Esophagus squamous epithelium (tissue), 4 donors: ENCODE data around the gene NAGS.

ENCODE experiments used
- CTCF ChIP-seq, 6 experiments: fragments of 450-650 bp in 4 of 6; fragments of 200-600 bp in 2 of 6; sonication (generic) in 2 of 6; IDR thresholded peaks; one replicate each; pipeline ENCODE4 v1.5.1; 2016 to 2019; ENCODE audit warnings: antibody characterized with exemption in 6 of 6, mild to moderate bottlenecking in 4 of 6, moderate library complexity in 4 of 6
- POLR2A ChIP-seq, 4 donors: fragments of 450-650 bp; IDR thresholded peaks; one replicate each; pipeline ENCODE4 v1.6.1; 2017; ENCODE audit warnings: antibody characterized with exemption in 4 of 4, mild to moderate bottlenecking in 4 of 4, moderate library complexity in 3 of 4

DNA sequence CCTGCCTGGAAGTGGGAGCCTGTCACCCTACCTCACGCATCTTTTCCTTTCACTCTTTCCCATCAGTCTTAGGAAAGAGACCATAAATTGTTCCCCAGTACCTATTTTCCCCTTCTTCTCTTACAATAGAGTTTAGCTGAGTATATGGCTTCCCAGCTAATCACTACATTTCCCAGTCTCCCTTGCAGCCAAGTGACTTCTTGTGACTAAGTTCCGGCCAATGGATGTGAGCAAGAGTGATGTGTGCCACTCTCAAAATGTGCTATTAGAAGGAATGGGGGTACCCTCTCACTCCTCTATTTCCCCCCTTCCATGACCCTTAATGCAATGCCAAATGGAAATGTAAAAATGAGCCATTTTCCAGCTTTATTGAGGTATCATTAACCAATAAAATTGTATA is 42.5 kb upstream of the NAGS start:
- TF ChIP-seq CTCF (IDR thresholded peaks at IDR 0.05): no peak
- no peak for TF ChIP-seq POLR2A (IDR thresholded peaks at IDR 0.05)
